H9 (cell line): ENCODE data around the gene GPR12. TPM values are rescaled to one million over a fixed set of nuclear protein-coding genes. Genes with fewer than 3 reads are reported as not detected.

Experiments
- DNase-seq: peaks from one replicate; pipeline ENCODE4 v3.0.0-alpha.2; 2017
- H2AFZ ChIP-seq: one replicate; pipeline ENCODE4 v1.6.1; 2013; ENCODE audit warnings: mild to moderate bottlenecking, low read length, control low read depth, moderate library complexity
- H2AK5ac ChIP-seq: 2 replicates; pipeline ENCODE4 v1.6.1; 2013; ENCODE audit warnings: low read length, control low read depth, mixed read lengths; ENCODE audit not compliant: insufficient read length
- H2BK120ac ChIP-seq: one replicate; pipeline ENCODE4 v1.6.1; 2013; ENCODE audit warnings: low read depth, mild to moderate bottlenecking, low read length, control low read depth, inconsistent platforms; ENCODE audit not compliant: poor library complexity, severe bottlenecking
- H2BK12ac ChIP-seq: 2 replicates; pipeline ENCODE4 v1.6.1; 2013; ENCODE audit warnings: low read length, control low read depth, mixed read lengths, low read depth; ENCODE audit not compliant: insufficient read length
- H2BK15ac ChIP-seq: 2 replicates; pipeline ENCODE4 v1.6.1; 2013; ENCODE audit warnings: low read depth, low read length, control low read depth
- H2BK20ac ChIP-seq: one replicate; pipeline ENCODE4 v1.6.1; 2013; ENCODE audit warnings: low read depth, mild to moderate bottlenecking, low read length, control low read depth, inconsistent platforms; ENCODE audit not compliant: poor library complexity, severe bottlenecking
- H2BK5ac ChIP-seq: 2 replicates; pipeline ENCODE4 v1.6.1; 2013; ENCODE audit warnings: low read length, control low read depth, mixed read lengths; ENCODE audit not compliant: insufficient read length
- H3K14ac ChIP-seq: 2 replicates; pipeline ENCODE4 v1.6.1; 2013; ENCODE audit warnings: low read length, control low read depth; ENCODE audit not compliant: insufficient read depth
- H3K18ac ChIP-seq: 2 replicates; pipeline ENCODE4 v1.6.1; 2013; ENCODE audit warnings: low read depth, mild to moderate bottlenecking, mixed read lengths, low read length, control low read depth; ENCODE audit not compliant: insufficient read length
- H3K23ac ChIP-seq: 2 replicates; pipeline ENCODE4 v1.6.1; 2013; ENCODE audit warnings: low read length, control low read depth, mixed read lengths, low read depth; ENCODE audit not compliant: insufficient read length
- H3K23me2 ChIP-seq: 2 replicates; pipeline ENCODE4 v1.6.1; 2013; ENCODE audit warnings: low read depth, mild to moderate bottlenecking, mixed read lengths, low read length, control low read depth; ENCODE audit not compliant: insufficient read length, poor library complexity, severe bottlenecking
- H3K27ac ChIP-seq: 2 replicates; pipeline ENCODE4 v1.5.1; 2013; ENCODE audit warnings: low read length, control low read depth, mixed read lengths, low read depth; ENCODE audit not compliant: insufficient read length
- H3K27me3 ChIP-seq: 2 replicates; pipeline ENCODE4 v1.6.1; 2013; ENCODE audit warnings: low read length, control low read depth, inconsistent platforms; ENCODE audit not compliant: insufficient read depth
- H3K4ac ChIP-seq: 2 replicates; pipeline ENCODE4 v1.6.1; 2013; ENCODE audit warnings: low read depth, mild to moderate bottlenecking, control low read depth, inconsistent platforms, low read length, moderate library complexity
- H3K4me1 ChIP-seq: 2 replicates; pipeline ENCODE4 v1.6.1; 2013; ENCODE audit warnings: low read length, control low read depth, inconsistent platforms; ENCODE audit not compliant: insufficient read depth
- H3K4me2 ChIP-seq: 2 replicates; pipeline ENCODE4 v1.6.1; 2013; ENCODE audit warnings: low read length, control low read depth, mixed read lengths; ENCODE audit not compliant: insufficient read length, insufficient read depth
- H3K56ac ChIP-seq: 2 replicates; pipeline ENCODE4 v1.6.1; 2013; ENCODE audit warnings: low read depth, mild to moderate bottlenecking, mixed read lengths, low read length, control low read depth; ENCODE audit not compliant: insufficient read length
- H3K79me1 ChIP-seq: 2 replicates; pipeline ENCODE4 v1.6.1; 2013; ENCODE audit warnings: low read depth, mild to moderate bottlenecking, moderate library complexity, low read length, control low read depth, inconsistent platforms; ENCODE audit not compliant: insufficient read depth, poor library complexity, severe bottlenecking
- H3K79me2 ChIP-seq: 2 replicates; pipeline ENCODE4 v1.6.1; 2013; ENCODE audit warnings: low read length, control low read depth, inconsistent platforms; ENCODE audit not compliant: insufficient read depth
- H3K9ac ChIP-seq: 2 replicates; pipeline ENCODE4 v1.6.1; 2013; ENCODE audit warnings: low read length, control low read depth, mixed read lengths; ENCODE audit not compliant: insufficient read length; ENCODE audit errors: extremely low read depth
- H3K9me3 ChIP-seq: one replicate; pipeline ENCODE4 v1.6.1; 2013; ENCODE audit warnings: low read depth, low read length, inconsistent platforms; ENCODE audit not compliant: control insufficient read depth
- H3T11ph ChIP-seq: one replicate; pipeline ENCODE4 v1.6.1; 2013; ENCODE audit warnings: mild to moderate bottlenecking, low read length, control low read depth, inconsistent platforms
- H4K20me1 ChIP-seq: one replicate; pipeline ENCODE4 v1.6.1; 2013; ENCODE audit not compliant: control insufficient read depth, insufficient read length, insufficient read depth
- H4K5ac ChIP-seq: 2 replicates; pipeline ENCODE4 v1.6.1; 2013; ENCODE audit warnings: low read depth, mild to moderate bottlenecking, mixed read lengths, low read length, control low read depth; ENCODE audit not compliant: insufficient read length
- H4K8ac ChIP-seq: replicated peaks from 2 replicates; pipeline ENCODE4 v1.6.1; 2013; ENCODE audit warnings: low read length, control low read depth, mixed read lengths, low read depth; ENCODE audit not compliant: insufficient read length
- H4K91ac ChIP-seq: 2 replicates; pipeline ENCODE4 v1.6.1; 2013; ENCODE audit warnings: low read depth, mild to moderate bottlenecking, moderate library complexity, mixed read lengths, low read length, control low read depth; ENCODE audit not compliant: insufficient read length
- H3K27ac Mint-ChIP-seq, 3 experiments: 2 replicates in 2 of 3; 3 replicates in 1 of 3; pipeline ENCODE4 v1.8.0; 2020 to 2021; ENCODE audit warnings: mixed read lengths in 3 of 3, mild to moderate bottlenecking in 1 of 3, moderate library complexity in 1 of 3
- H3K27me3 Mint-ChIP-seq: 2 replicates; pipeline ENCODE4 v1.8.0; 2021; ENCODE audit warnings: low read depth, mild to moderate bottlenecking, moderate library complexity, mixed read lengths
- H3K36me3 Mint-ChIP-seq, 3 experiments: 2 replicates in 2 of 3; 3 replicates in 1 of 3; pipeline ENCODE4 v1.8.0; 2020 to 2021; ENCODE audit warnings: low read depth in 3 of 3, mixed read lengths in 3 of 3; ENCODE audit not compliant: insufficient read depth in 1 of 3
- H3K4me1 Mint-ChIP-seq, 2 experiments: 2 replicates each; pipeline ENCODE4 v1.8.0; 2020; ENCODE audit warnings: mixed read lengths in 2 of 2
- H3K4me3 Mint-ChIP-seq, 2 experiments: 2 replicates in 1 of 2; 3 replicates in 1 of 2; pipeline ENCODE4 v1.8.0; 2020 to 2021; ENCODE audit warnings: mild to moderate bottlenecking in 2 of 2, mixed read lengths in 2 of 2, moderate library complexity in 1 of 2
- H3K9me3 Mint-ChIP-seq, 2 experiments: 2 replicates in 1 of 2; 3 replicates in 1 of 2; pipeline ENCODE4 v1.8.0; 2020; ENCODE audit warnings: mild to moderate bottlenecking in 2 of 2, mixed read lengths in 2 of 2, moderate library complexity in 1 of 2
- CTCF ChIP-seq: fragments of 200-600 bp; sonication (generic); conservative IDR thresholded peaks from 3 replicates; pipeline ENCODE4 v1.8.0; 2021; ENCODE audit warnings: antibody characterized with exemption, mild to moderate bottlenecking
- WGBS: extraction: QIAGEN DNeasy Blood & Tissue Kit; methylation state at CpG from one replicate; pipeline ENCODE4 v1.1.7; 2013; ENCODE audit warnings: missing lambda C conversion rate, low lambda C conversion rate, mixed read lengths; ENCODE audit not compliant: insufficient read length; ENCODE audit errors: extremely low coverage; 5-methylcytosine and 5-hydroxymethylcytosine counted together
- total RNA-seq: library from RNA; stranded (reverse); gene quantifications from 2 replicates; pipeline ENCODE4 v1.2.1, GENCODE V29; 2021

GPR12 gene
- total RNA-seq, 1 experiment from 2014 or later, result not detected

DNA sequence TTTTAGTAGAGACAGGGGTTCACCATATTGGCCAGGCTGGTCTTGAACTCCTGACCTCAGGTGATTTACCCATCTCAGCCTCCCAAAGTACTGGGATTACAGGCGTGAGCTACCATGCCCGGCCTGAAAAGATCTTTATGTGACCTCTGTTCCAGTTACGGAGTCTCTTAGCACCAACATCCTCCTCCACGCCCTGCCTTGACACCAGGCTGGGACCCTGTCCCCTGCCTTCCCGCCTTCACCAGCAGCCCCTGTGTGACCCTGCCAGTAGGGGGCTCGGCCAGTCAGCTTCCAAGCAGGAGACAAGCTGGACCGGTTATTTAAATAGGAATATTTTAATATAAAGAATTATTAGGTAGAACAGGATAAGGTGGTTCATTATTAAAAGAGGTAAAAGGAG, 54.2 kb downstream of the GPR12 start:
- Histone ChIP-seq H4K8ac (no peak overlapping the region), H2BK15ac (no peak overlapping the region), H2BK120ac (no peak overlapping the region), H2AFZ (no peak overlapping the region), H2BK20ac (no peak overlapping the region), H3K4me2 (no peak overlapping the region), H3K18ac (no peak overlapping the region), H3K23me2 (no peaks in the 10 kb centered on the region), H3K56ac (no peak overlapping the region), H3K14ac (no peak overlapping the region), H4K91ac (no peak overlapping the region), H3K79me2 (no peaks in the 10 kb centered on the region), H2BK5ac (no peak overlapping the region), H3T11ph (no peak overlapping the region), H3K27me3 (no peaks in the 10 kb centered on the region), H3K4ac (no peak overlapping the region), H3K9me3 (no peaks in the 10 kb centered on the region), H3K79me1 (no peaks in the 10 kb centered on the region), H2AK5ac (no peak overlapping the region), H4K5ac (no peak overlapping the region), H3K4me1 (no peaks in the 10 kb centered on the region), H3K9ac (no peak overlapping the region), H2BK12ac (no peak overlapping the region), H4K20me1 (no peaks in the 10 kb centered on the region), H3K23ac (no peak overlapping the region), H3K27ac (no peak overlapping the region)
- Mint-ChIP-seq H3K27me3 (peaks cover 6% of the 10 kb centered on the region), H3K4me3 (no peak overlapping the region), H3K4me1 (peaks cover 20 to 24% of the 10 kb centered on the region in 2 experiments), H3K36me3 (no peaks in the 10 kb centered on the region; a peak in 1 of 7 replicates), H3K27ac (no peak overlapping the region), H3K9me3 (peaks cover 0 to 2% of the 10 kb centered on the region in 2 experiments; a peak in 2 of 5 replicates)
- no CpG with 5 or more reads among the region's 7 CpGs for WGBS
- TF ChIP-seq CTCF, result peak; percentile 48; the same call in 2 of the 3 replicates
- DNase-seq, result no peak
